ENCODE measurements around the gene CCDC40.

GRCh38 chr17:80147035-80147822 is 110.8 kb downstream of the CCDC40 start, which contains the start of gene EIF4A3:
- TF ChIP-seq CTCF (IDR thresholded peaks at IDR 0.05) (no peak), EZH2 (IDR thresholded peaks at IDR 0.05) (no peak), EZH2phosphoT487 (IDR thresholded peaks at IDR 0.05) (no peak)
